Breast epithelium (tissue), 3 donors: ENCODE results near the gene MAGI3.

Experiments used
- POLR2A ChIP-seq: fragments of 450-650 bp; IDR thresholded peaks from one replicate; pipeline ENCODE4 v1.6.1; 2016; ENCODE audit warnings: antibody characterized with exemption, mild to moderate bottlenecking, moderate library complexity
- TF ChIP-seq, protein P1 (sequence below), 3 donors: fragments of 450-650 bp; IDR thresholded peaks; one replicate each; pipeline ENCODE4 v1.5.1; 2016 to 2017; ENCODE audit warnings: antibody characterized with exemption in 3 of 3, mild to moderate bottlenecking in 3 of 3, moderate library complexity in 3 of 3

GRCh38 chr1:113369040-113369439, 21.3 kb upstream of the MAGI3 start:
- no peak for TF ChIP-seq POLR2A
- TF ChIP-seq, protein P1, sequence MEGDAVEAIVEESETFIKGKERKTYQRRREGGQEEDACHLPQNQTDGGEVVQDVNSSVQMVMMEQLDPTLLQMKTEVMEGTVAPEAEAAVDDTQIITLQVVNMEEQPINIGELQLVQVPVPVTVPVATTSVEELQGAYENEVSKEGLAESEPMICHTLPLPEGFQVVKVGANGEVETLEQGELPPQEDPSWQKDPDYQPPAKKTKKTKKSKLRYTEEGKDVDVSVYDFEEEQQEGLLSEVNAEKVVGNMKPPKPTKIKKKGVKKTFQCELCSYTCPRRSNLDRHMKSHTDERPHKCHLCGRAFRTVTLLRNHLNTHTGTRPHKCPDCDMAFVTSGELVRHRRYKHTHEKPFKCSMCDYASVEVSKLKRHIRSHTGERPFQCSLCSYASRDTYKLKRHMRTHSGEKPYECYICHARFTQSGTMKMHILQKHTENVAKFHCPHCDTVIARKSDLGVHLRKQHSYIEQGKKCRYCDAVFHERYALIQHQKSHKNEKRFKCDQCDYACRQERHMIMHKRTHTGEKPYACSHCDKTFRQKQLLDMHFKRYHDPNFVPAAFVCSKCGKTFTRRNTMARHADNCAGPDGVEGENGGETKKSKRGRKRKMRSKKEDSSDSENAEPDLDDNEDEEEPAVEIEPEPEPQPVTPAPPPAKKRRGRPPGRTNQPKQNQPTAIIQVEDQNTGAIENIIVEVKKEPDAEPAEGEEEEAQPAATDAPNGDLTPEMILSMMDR (IDR thresholded peaks at IDR 0.05): no peak
